Fibroblast of peridontal ligament (primary cell): Measurements from ENCODE around the gene MND1.

Experiments used
- DNase-seq: peaks from one replicate; pipeline ENCODE4 v3.0.0-alpha.2; 2010; ENCODE audit errors: extremely low read depth

Gene MND1

DNA sequence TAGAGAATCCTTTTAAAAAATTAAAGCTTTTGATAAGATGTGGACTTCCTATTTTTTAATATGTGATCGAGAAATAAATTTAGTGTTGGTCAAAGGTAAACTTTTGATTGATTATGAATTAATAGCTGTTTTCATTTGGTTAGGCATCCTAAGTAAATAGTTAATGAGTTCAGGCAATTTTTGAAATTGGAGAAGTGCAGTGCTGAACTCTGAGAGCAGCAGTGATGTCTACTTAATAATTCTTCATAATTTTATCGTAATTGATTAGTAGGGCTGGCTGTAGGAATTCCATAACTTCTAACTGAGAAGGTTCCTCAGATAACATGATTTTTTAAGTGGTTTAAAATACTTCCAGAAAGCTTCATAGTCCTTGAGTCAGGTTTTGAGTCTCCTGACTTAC, 1.5 kb downstream of the MND1 start:
- no peak for DNase-seq

DNA sequence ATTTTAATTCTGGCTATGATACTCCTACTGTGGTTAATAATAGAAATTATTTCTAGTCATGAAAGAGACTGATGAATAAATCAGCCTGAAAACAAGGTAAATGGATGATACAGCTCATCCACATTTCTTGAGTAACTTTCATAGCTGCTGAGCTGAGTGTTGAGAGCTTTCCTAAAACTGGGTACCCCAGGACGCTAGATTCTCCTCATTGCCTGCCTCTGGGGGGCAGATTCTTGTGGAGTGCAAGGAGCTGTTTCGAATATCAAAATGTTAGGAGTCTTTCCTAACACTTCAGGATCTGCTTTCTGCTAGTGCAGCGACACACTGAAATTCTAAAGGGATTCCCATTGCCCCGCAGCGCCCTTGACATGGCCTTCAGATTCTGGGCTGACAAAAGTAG, 2.1 kb downstream of the MND1 start:
- peak; percentile 35 for DNase-seq

DNA sequence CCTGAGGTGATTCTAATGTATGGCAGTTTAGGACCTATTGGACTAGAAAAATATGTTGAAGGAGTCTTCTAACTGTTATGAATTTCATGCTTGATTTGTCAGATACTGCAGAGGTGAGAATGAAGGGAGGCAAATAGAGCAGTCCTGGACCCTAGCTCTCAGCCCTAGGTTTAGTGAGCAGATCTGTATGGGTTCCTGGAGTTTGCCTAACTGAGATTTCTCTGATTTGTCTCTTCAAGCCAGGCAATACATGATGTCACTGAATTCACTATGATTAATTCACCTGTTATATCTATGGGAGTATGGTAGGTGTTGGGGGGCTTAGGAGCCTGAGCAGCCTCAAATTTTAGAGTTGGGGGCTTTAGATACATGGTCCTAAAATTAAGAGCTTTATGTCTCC, 2.6 kb downstream of the MND1 start:
- no peak for DNase-seq

DNA sequence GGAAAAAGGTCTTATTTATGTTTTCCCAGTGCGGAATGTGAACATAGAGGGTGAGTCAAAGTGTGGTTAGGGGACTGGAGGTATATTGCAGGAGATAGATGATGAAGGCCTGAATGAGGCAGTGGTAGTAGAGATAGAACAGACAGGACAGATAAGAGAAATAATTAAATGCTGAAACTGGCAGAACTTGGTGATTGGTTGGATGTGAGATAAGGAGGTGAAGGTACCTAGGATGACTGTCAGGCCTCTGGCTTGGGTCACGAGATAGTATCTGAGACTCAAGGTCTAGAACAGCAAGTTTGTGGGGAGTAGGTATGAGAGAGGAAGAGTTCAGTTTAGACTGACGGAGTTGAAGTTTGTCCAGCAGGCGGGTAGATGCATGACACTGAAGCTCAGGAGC, 3.5 kb downstream of the MND1 start:
- no peak for DNase-seq

DNA sequence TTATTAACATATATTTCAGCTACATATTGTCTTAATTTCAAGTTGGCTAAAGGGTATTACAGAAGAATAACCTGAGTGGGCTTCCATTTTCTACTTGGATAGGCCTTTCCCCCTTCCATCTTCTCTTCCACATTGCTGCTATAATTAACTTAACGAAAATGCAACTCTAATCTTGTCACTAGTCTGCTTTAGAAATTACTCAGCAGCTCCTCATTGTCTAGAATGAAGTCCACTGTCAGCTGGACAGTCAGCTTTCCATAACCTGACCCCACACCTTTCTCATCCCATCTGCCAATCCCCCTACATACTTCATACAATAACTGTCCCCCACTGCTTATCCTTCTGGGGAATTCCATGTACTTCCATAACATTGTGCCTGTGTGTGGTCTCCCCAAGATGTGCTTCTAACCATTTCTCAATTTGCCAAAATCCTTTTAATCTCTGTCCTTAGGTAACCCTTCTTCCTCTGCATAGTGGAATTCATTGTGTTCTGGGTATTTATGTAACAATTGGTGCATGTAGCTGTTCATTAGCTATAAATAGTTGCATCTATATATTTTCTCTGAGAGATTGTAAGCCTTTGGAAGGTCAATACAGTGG, 4.8 kb downstream of the MND1 start:
- no peak for DNase-seq

DNA sequence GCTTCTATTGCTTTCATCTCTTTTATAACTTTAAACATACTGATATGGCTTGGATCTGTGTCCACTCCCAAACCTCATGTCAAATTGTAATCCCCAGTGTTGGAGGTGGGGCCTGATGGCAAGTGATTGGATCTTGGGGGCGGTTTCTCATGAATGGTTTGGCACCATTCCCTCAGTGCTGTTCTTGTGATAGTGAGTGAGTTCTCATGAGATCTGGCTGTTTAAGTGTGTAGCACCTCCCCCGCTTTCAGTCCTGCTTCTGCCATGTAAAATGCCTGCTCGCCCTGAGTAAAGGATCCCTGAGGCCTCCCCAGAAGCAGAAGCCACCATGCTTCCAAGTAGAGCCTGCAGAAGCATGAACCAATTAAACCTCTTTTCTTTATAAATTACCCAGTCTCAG, 17.7 kb downstream of the MND1 start:
- DNase-seq = peak; percentile 19

DNA sequence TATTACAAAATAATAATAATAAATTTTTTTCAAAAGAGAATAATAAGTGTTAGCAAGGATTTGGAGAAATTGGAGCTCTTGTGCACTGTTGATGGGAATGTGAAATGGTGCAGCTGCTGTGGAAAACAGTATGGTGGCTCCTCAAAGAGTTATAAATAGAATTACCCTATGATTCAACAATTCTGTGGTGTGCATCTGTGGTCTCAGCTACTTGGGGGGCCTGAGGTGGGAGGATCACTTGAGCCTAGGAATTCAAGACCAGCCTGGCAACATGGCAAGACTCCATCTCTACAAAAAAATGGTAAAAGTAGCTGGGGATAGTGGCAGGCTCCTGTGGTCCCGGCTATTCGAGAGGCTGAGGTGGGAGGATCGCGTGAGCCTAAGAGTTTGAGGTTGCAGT, 19.6 kb downstream of the MND1 start:
- peak; percentile 18 for DNase-seq

DNA sequence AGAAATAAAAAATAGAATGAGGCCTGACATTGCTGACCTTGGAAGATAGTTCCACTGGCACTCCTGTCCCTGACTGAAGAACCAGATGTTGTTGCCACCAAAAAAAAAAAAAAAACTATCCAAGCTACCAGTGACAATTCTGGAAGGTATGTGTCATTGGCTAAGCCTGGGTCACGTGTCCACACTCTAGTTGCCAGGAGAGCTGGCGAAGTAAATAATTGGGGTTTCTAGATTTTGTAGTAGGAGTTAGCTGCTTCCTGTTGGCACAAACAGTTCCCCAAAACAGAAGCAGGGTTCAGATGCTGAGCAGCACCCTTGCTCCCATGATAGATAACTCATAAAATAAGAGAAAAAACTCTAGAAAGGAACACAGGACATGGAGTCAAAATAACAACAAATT, 20.5 kb downstream of the MND1 start:
- no peak for DNase-seq

DNA sequence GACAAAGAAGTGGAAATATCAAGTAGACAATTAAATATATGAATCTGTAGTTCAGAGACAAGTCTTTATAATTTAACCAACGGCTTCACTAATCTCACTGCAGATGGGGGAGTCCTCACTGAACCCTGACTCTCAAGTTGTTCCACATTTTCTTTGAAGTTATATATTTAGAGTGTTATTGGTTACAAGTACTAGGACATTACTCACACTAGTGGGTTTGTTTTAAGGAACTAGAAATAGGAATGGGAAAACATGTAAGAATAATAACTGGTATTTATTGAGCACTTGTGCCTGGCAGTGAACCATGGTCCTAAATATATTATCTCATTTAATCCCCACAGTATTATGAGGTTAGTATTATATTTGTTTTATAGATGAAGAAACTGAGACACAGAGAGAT, 22.0 kb downstream of the MND1 start:
- DNase-seq = no peak

DNA sequence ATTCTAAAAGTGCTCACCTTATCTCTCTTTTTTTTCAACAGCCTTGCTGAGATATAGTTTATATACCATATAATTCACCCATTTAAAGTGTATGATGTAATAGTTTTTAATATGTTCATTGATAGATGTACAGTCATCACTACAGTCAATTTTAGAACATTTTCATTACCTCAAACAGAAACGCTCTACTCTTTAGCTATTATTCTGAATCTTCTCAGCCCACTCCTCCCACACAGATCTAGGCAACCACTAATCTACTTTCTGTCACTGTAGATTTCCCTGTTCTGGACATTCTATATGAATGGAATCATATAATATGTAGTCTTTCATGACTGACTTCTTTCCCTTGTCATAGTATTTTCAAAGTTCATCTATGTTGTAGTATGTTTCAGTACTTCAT, 22.6 kb downstream of the MND1 start:
- no peak for DNase-seq

DNA sequence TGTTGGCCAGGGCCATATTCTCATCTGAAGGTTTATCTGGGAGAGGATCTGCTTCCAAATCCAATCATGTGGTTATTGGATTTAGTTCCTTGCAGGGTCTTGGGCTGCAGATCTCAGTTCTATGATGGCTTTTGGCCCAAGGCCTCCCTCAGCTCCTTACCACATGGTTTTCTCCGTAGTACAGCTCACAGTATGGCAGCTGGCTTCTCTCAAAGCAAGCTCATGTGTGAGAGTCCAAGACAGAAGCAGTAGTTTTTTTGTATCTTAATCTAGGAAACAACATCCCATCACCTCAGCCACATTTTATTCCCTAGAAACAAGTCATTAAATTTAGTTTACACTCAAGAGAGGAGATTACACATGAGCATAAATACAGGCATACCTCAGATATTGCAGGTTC, 24.5 kb downstream of the MND1 start:
- DNase-seq = no peak

DNA sequence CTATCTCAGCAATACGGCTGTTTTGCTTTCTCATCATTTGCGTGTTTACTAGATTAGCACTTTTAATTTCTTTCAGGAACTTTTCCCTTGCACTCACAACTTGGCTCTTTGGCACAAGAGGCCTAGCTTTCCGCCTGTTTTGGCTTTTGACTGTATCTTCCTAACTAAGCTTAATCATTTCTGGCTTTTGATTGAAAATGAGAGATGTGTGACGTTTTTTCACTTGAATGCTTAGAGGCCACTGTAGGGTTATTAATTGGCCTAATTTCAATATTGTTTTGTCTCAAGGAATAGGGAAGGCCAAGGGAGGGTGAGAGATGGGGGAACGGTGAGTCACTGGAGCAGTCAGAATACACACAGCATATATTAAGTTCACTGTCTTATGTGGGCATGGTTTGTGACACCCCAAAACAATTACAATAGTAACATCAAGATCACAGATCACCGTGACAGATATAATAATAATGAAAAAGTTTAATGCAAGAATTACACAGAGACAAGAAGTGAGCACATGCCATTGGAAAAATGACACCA, 27.3 kb downstream of the MND1 start:
- DNase-seq = no peak

DNA sequence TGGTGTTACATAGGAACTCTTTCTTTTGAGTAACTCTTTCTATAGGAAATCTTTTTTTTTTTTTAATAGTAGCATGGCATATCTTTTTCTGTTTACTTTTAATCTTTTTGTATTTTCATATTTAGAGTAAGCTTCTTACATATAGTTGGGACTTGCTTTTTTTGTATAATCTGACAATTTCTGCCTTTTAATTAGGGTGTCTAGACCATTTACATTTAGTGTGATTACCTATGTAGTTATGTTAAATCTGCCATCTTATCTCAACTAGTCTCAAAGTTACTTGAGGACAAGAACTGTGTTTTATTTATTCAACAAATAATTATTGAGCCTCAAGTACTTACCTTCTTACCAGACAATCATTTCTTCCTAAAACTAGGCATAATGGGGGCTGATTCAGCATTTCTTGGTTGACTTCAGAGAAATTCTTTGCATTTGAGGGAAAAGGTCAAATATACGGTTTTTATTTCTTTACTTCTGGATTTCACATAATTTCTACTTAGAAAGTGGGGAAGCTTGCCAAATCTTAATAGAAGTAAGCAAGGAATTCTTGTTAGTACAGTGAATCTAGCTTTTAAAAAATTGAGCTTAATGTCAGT, 28.6 kb downstream of the MND1 start:
- peak; percentile 19 for DNase-seq

DNA sequence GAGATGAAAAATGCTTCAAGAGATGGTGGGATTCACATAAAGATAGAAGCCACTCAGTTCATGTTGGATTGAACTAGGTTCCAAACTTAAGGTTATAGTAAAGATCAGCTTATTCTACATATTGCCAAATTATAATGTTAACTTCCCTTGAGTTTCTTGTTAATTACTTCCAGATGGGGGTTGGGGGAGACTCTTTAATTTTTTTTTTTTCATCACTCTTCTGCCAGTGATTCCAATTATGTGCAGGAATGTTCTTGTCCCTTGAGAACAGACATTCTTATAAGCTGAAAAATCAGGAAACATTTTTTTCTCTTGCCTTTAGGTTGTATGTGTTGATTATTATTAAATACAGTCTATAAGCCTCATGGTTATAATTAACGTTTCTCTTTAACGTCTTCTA, 30.0 kb downstream of the MND1 start:
- DNase-seq = peak; percentile 85

DNA sequence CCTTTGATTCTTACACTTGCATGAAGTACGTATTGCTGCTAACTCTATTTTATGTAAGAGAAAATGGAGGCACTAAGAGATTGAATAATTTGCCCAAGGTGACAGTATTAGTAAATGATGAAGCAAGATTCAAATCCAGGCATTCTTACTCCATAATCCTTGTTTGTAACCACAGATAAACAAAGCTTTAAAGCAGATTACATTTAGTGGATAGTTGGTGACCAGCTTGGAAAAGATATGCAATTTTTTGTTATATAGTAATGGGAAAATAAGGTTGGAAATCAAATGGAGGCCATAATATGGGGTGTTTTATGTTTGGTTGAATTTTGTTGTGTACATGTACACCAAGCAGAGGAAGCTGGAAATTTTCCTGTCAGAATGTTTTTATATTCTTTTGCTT, 30.8 kb downstream of the MND1 start:
- DNase-seq = peak; percentile 36

DNA sequence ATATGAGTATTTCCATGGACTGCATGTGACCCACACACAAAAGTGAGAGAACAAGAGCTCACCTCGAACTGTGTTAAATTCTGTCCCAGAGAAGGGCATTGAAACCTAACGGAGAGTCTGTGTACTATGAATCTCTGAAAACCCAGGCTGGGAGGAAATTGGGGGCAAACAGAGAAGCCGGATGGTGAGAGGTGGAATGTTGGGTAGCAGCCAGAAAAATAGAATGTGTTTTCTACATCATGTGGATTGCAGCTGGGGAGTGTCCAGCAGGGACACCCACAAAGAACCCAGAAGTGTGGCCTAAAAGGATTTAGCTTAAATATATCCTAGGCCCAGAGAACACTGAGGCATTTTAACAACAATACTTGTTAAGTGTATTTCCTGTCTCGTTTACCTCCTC, 38.6 kb downstream of the MND1 start:
- DNase-seq = no peak

DNA sequence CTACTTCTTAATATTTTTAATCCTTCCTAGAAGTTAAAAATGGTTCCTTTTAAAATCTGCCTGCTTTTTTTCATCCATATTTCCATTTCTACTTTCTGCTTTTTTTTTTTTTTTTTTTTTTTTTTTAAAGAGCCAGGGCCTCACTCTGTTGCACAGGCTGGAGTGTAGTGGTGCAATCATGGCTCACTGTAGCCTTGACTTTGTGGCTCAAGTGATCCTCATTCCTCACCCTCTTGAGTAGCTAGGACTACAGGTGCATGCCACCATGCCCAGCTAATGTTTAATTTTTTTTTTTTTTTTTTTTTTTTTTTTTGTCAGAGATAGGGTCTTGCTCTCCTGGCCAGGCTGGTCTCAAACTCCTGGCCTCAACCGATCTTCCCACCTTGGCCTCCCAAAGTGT, 39.7 kb downstream of the MND1 start:
- no peak for DNase-seq

DNA sequence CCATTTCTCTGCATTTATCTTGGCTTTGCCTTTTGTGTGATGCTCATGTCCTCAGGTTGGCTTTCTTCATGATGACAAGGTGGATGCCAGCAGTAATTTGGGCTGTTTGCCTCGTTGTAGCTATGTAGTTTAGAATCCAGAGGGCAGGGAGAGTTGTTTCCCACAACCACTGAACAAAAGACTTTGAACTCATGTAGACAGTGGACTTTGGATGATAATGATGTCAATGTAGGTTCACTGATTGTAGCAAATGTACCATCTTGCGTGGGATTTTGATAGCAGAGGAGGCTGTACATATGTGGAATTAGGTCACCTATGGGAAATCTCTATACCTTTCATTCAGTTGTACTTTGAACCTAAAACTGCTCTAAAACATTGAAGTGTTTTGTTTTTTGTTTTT, 41.3 kb downstream of the MND1 start:
- no peak for DNase-seq

DNA sequence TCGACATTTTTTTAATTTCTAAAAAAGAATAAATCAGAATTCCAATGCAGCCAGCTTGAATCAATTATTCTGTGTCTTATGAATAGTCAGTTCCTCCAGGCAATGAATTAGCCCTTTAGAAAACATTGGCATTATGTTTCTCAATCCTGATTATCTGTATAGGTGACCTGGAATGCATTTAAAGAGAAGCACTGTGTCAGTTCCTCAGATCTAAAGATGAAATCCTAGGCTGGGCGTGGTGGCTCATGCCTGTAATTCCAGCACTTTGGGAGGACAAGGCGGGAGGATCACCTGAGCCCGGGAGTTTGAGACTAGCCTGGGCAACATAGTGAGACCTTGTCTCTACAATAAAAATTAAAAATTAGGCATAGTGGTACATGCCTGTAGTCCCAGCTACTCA, 43.5 kb downstream of the MND1 start:
- DNase-seq = no peak

DNA sequence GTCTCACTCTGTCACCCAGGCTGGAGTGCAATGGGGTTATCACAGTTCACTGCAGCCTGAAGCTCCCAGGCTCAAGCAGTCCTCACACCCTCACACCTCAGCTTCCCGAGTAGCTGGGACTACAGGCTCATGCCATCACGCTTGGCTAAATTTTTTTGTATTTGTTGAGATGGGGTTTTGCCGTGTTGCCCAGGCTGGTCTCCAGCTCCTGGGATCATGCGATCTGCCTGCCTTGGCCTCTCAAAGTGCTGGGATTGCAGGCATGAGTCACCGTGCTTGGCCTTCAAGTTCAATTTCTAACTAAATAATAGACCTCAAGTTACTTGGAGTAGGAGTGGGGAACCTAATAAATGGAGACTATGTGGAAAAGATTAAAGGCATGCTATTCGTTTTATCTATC, 48.9 kb downstream of the MND1 start:
- DNase-seq = peak; percentile 90

DNA sequence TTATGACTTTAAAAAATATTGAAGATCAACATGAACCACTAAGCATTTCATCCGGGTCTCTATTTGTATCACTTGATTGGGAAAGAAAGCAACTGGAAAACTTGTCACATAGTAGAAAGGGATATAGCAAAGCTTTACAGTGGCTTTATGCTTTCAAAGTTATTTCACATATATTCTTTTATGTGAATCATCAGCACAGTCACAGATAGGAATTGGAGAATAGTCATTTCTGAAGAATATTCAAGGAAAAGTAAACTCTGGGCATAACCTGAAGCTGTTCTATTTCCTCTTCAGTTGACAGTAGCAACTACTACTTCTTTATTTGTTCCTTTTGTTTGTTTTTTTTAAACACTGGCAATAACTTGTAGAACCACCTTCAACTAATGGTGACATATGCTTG, 50.5 kb downstream of the MND1 start:
- no peak for DNase-seq

DNA sequence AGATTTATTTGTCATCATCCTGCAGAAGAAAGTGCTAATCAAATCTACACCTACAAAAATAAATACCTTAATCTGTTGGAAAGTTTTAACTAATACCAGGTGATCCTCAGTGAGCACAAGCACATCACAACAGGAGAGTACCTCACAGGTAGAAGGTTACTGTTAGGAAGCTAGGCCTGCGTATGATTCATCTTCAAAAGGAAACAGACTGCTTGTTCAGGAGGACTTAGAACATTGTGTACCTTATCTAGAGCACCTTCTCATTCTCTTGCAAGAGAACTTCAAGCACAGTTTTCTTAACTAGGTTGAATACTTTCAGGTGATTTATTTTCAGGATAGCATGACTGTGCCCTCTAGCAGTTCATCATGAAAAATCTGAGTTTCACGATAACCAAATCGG, 54.2 kb downstream of the MND1 start:
- no peak for DNase-seq

DNA sequence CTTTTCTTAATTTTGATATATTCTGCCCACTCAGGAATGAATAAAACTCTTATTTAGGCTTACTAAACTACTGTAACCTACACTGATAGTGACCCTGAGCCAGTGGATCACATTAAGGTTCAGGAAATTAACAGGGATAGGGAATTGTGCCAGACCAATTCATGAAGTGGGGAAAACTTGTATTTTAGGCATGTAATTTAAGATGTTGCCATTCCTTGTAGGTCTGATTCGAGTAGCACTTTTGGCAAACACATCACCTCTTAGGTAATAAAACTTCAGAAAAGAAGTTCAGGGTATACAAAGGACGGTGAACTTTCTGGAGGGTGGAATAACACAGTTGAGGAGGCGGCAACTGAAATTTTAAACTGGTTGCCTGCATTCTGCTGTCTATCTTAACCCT, 54.9 kb downstream of the MND1 start:
- no peak for DNase-seq

DNA sequence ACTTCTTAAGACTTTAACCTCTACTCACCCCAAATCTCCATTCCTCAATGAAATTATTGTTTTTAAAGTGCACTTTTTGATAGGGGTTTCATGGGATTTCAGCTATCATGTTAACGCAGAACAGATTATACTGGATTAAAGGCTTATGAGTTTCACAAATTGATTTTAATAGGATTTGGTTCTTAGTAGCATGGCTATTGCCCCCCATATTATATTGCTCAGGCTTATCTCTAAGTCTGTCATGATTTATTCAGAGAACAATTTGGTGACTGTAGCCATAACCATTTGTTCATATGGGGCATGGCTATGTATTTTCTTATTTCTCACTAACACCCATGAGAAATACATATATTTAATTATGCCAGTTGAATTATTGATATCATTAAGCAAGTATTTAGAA, 57.0 kb downstream of the MND1 start:
- DNase-seq = no peak
